PC-9 (cell line): Measurements from ENCODE around the gene TMEM232.

Experiments
- CTCF ChIP-seq: fragments of 200-600 bp; sonication (generic); conservative IDR thresholded peaks from 2 replicates; pipeline ENCODE4 v1.6.1; 2017; ENCODE audit warnings: mixed run types, antibody characterized with exemption, mild to moderate bottlenecking, moderate library complexity
- EZH2 ChIP-seq: fragments of 200-600 bp; sonication (generic); IDR thresholded peaks from 2 replicates; pipeline ENCODE4 v1.8.0; 2017; ENCODE audit warnings: antibody characterized with exemption, low read depth

DNA sequence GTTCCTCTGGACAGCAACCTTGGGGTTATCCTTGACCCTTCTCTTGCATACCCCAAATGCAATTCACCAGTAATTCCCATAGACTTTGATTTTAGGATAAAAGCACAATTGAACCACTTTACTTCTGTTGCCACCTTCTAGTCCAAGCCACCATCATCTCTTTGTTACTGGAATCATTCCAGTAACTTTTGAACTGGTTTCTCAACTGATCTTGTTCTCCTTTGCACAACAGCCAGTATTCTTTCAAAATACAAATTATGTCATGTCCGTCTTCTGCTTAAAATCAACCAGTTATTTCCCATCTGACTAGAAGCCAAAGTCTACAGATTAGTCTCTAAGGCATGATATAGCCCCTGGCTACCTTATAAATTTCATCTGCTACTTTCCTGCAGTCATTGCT is 33.7 kb upstream of the TMEM232 start:
- no peak for TF ChIP-seq CTCF
- no peak for TF ChIP-seq EZH2
